ENCODE results near the gene ASB7.

ASB7 gene

GRCh38 chr15:100648951-100649350 is 46.6 kb downstream of the ASB7 start:
- TF ChIP-seq CTCF (conservative IDR thresholded peaks at IDR 0.05) = no peak
- no peak for TF ChIP-seq ZFX (IDR thresholded peaks at IDR 0.05)
- H3K27ac ChIP-seq = no peak overlapping the region

DNA sequence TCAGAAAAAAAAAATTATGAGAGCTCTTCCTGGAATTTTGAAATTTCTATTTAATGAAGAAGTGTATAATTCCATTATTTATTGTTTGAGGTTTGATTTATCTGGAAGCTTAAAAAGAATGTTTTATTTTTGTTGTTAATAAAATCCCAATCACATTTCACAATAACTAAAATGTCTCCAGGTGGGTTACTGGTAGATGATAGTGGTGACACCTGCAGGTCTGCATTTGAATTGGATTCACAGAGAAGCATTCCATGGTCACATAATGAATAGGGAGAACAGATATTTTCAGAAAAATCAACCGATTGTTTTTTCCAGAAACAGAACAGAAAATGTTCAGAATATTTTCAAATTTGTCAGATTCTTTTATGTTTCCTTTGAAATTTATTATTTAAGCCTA is 48.3 kb downstream of the ASB7 start:
- TF ChIP-seq CTCF (conservative IDR thresholded peaks at IDR 0.05) = peak; percentile 60
- no peak for TF ChIP-seq ZFX (IDR thresholded peaks at IDR 0.05)

GRCh38 chr15:100651253-100651652 is 48.9 kb downstream of the ASB7 start:
- H3K27ac ChIP-seq = no peak overlapping the region
- no peak for TF ChIP-seq ZFX (IDR thresholded peaks at IDR 0.05)

More for the DNA sequence above, 48.3 kb downstream of the ASB7 start:
- H3K27ac ChIP-seq = no peak overlapping the region

GRCh38 chr15:100652116-100652515 is 49.7 kb downstream of the ASB7 start:
- TF ChIP-seq CTCF (conservative IDR thresholded peaks at IDR 0.05) = no peak
- no peak for TF ChIP-seq ZFX (IDR thresholded peaks at IDR 0.05)
- H3K27ac ChIP-seq = no peak overlapping the region

DNA sequence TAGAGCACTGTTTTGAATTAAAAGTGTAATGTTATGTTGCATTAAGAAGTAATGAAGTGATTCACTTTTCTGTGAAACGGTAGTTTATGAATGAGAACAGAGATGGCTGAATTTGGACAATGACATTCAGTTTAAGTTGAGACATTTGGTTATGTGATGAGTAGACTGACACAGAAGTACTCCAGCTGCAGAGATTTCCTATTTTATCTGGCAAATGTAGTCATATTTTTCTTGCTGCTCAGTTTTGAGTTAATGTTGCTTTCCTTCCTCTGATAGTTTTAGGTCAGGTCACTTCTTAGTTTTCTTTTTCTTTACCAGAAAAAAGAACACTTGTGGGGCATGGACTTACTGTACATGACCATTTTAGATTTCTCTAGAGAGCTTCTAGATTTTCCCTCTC is 51.2 kb downstream of the ASB7 start:
- H3K27ac ChIP-seq = no peak overlapping the region
- TF ChIP-seq ZFX (IDR thresholded peaks at IDR 0.05) (no peak), CTCF (conservative IDR thresholded peaks at IDR 0.05) (no peak)

DNA sequence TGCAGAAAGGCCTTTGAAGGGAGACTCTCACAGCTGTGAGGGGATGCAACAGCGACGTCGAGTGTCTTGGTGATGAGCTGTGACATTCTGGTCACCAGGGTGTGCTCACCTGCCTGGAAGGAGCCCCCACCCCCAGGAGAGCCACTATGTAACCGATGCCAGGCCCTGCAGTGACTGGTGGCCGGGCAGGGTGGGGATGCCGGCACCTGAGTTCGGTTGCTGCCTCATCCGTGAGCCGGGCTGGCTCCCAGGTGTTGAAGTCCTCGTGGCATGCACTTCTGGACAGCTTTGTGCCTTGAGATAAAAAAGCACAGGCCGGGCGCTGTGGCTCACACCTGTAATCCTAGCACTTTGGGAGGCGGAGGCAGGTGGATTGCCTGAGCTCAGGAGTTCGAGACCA is 56.5 kb downstream of the ASB7 start:
- TF ChIP-seq CTCF (conservative IDR thresholded peaks at IDR 0.05) = no peak
- no peak for TF ChIP-seq ZFX (IDR thresholded peaks at IDR 0.05)
- no peak overlapping the region for H3K27ac ChIP-seq

DNA sequence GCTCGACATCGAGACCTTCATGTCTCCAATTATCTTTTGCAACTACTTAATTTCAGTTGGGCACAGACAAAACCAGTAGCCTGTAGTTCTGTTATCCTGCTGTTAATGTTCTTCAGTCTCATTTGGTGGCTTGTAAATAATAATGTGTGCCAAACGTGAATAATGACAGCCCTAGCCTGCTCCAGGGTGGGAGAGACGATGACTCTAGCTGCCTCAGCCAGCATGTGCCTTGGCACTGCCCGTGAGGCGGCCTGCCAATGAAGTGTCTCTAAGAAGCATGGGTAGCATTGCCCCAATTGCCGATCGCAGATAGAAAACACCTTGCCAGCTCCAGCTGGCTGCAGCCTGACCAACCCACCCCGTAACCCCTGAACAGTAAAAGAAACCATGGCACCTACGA is 58.8 kb downstream of the ASB7 start:
- no peak overlapping the region for H3K27ac ChIP-seq
- no peak for TF ChIP-seq CTCF (conservative IDR thresholded peaks at IDR 0.05)

GRCh38 chr15:100663086-100663914 is 60.9 kb downstream of the ASB7 start:
- no peak; the same call in 1 of the 2 replicates for TF ChIP-seq CTCF (conservative IDR thresholded peaks at IDR 0.05)
- TF ChIP-seq ZFX (IDR thresholded peaks at IDR 0.05) = no peak
- H3K27ac ChIP-seq = no peak overlapping the region
